Spinal cord (tissue), 10 donors: ENCODE results near the gene NCOR1. TPM values are rescaled to one million over a fixed set of nuclear protein-coding genes. Genes with fewer than 3 reads are reported as not detected.
"Not testable (repeated sequence)": the region's sequence is repeated elsewhere in the genome, so short reads cannot be mapped to it uniquely, and the experiment has no call there.

Experiments
- DNase-seq, 6 donors: peaks; one replicate each; pipeline versions ENCODE4 v3.0.0 to v3.0.0-alpha.2; 2013 to 2015; ENCODE audit warnings: low spot score in 6 of 6, low read depth in 4 of 6
- H3K27ac ChIP-seq: one replicate; pipeline ENCODE4 v1.5.1; 2013; ENCODE audit warnings: low read depth, low read length, control low read depth
- H3K27me3 ChIP-seq: one replicate; pipeline ENCODE4 v1.6.1; 2013; ENCODE audit warnings: low read length; ENCODE audit not compliant: control insufficient read depth, insufficient read depth
- H3K36me3 ChIP-seq: one replicate; pipeline ENCODE4 v1.6.1; 2013; ENCODE audit warnings: low read length; ENCODE audit not compliant: control insufficient read depth, insufficient read depth
- H3K4me1 ChIP-seq: one replicate; pipeline ENCODE4 v1.6.1; 2013; ENCODE audit warnings: low read length; ENCODE audit not compliant: control insufficient read depth, insufficient read depth
- H3K4me3 ChIP-seq: one replicate; pipeline ENCODE4 v1.5.1; 2013; ENCODE audit warnings: low read depth, low read length, control low read depth
- H3K9me3 ChIP-seq: one replicate; pipeline ENCODE4 v1.6.1; 2013; ENCODE audit warnings: low read length; ENCODE audit not compliant: control insufficient read depth, insufficient read depth
- WGBS: methylation state at CpG from one replicate; pipeline ENCODE4 v1.1.5; 2013; ENCODE audit warnings: missing lambda C conversion rate; ENCODE audit not compliant: insufficient coverage; 5-methylcytosine and 5-hydroxymethylcytosine counted together
- polyA plus RNA-seq, 2 donors: library from polyadenylated mRNA; unstranded; fragments of 120-200 nt; gene quantifications; one replicate each; pipeline ENCODE4 v1.2.1, GENCODE V29; 2013; ENCODE audit not compliant: insufficient read length in 2 of 2
- total RNA-seq, 2 donors: library from RNA; depleted of rRNA in 1 of 2; stranded (reverse); fragments of 120-200 nt in 1 of 2; fragments of >200 nt in 1 of 2; gene quantifications; one replicate each; pipeline versions ENCODE4 v1.2.3 to v1.2.4, GENCODE V29; 2013 to 2014
- donor health status: healthy.

Gene NCOR1
- total and polyA plus RNA-seq, 4 donors, result 72.7 to 102 (median 86.2) TPM

GRCh38 chr17:16171613-16172012, 43.7 kb downstream of the NCOR1 start:
- Histone ChIP-seq H3K27me3 (no peaks in the 10 kb centered on the region), H3K36me3 (peaks cover 16% of the 10 kb centered on the region), H3K27ac (no peak overlapping the region), H3K9me3 (no peaks in the 10 kb centered on the region), H3K4me3 (no peak overlapping the region), H3K4me1 (no peaks in the 10 kb centered on the region)
- 96% methylated on average over 5 of the region's 7 CpGs for WGBS
- no peak for DNase-seq

GRCh38 chr17:16166766-16167165, 48.6 kb downstream of the NCOR1 start:
- no CpG with 5 or more reads among the region's 4 CpGs for WGBS
- H3K27me3 ChIP-seq, H3K9me3 ChIP-seq, H3K4me1 ChIP-seq, H3K4me3 ChIP-seq, DNase-seq, H3K27ac ChIP-seq: not testable (repeated sequence)
- peaks cover 12% of the 10 kb centered on the region for H3K36me3 ChIP-seq

GRCh38 chr17:16158714-16159113, 56.6 kb downstream of the NCOR1 start:
- Histone ChIP-seq H3K27me3 (no peaks in the 10 kb centered on the region), H3K4me3 (no peak overlapping the region), H3K9me3 (no peaks in the 10 kb centered on the region), H3K27ac (no peak overlapping the region), H3K36me3 (no peaks in the 10 kb centered on the region), H3K4me1 (no peaks in the 10 kb centered on the region)
- WGBS, result 40% methylated on average over 1 of the region's 3 CpGs
- DNase-seq, result peak in 1 of 6 donors; percentile 9

GRCh38 chr17:16155536-16155935, 59.8 kb downstream of the NCOR1 start:
- no peaks in the 10 kb centered on the region for H3K4me1 ChIP-seq
- no peaks in the 10 kb centered on the region for H3K9me3 ChIP-seq
- no peaks in the 10 kb centered on the region for H3K36me3 ChIP-seq
- WGBS, result no CpG with 5 or more reads among the region's 2 CpGs
- no peak overlapping the region for H3K27ac ChIP-seq
- no peak for DNase-seq
- no peak overlapping the region for H3K4me3 ChIP-seq
- no peaks in the 10 kb centered on the region for H3K27me3 ChIP-seq

GRCh38 chr17:16152326-16152725, 63.0 kb downstream of the NCOR1 start:
- H3K27me3 ChIP-seq, H3K4me1 ChIP-seq, H3K27ac ChIP-seq, H3K9me3 ChIP-seq, H3K36me3 ChIP-seq, H3K4me3 ChIP-seq, DNase-seq: not testable (repeated sequence)
- no CpG with 5 or more reads among the region's 6 CpGs for WGBS

- no peaks in the 10 kb centered on the region for H3K4me1 ChIP-seq
- H3K9me3 ChIP-seq, result no peaks in the 10 kb centered on the region
- H3K27me3 ChIP-seq, result no peaks in the 10 kb centered on the region
- H3K4me3 ChIP-seq, result no peak overlapping the region
- no CpG with 5 or more reads among the region's 4 CpGs for WGBS
- H3K36me3 ChIP-seq, result peaks cover 10% of the 10 kb centered on the region
- H3K27ac ChIP-seq, result no peak overlapping the region
- DNase-seq, result no peak
These were observed 65.0 kb downstream of the NCOR1 start for GRCh38 chr17:16150251-16150856.

GRCh38 chr17:16148596-16148995, 66.7 kb downstream of the NCOR1 start:
- Histone ChIP-seq H3K36me3 (peaks cover 21% of the 10 kb centered on the region), H3K4me1 (no peaks in the 10 kb centered on the region), H3K27ac (no peak overlapping the region), H3K4me3 (no peak overlapping the region), H3K9me3 (no peaks in the 10 kb centered on the region), H3K27me3 (no peaks in the 10 kb centered on the region)
- 100% methylated on average over 1 of the region's 2 CpGs for WGBS
- no peak for DNase-seq

GRCh38 chr17:16145319-16145890, 69.9 kb downstream of the NCOR1 start:
- 96% methylated on average over 27 of the region's 40 CpGs for WGBS
- H3K27me3 ChIP-seq, H3K9me3 ChIP-seq, H3K27ac ChIP-seq, H3K4me3 ChIP-seq, DNase-seq, H3K4me1 ChIP-seq: not testable (repeated sequence)
- peaks cover 31% of the 10 kb centered on the region for H3K36me3 ChIP-seq

GRCh38 chr17:16141685-16142084, 73.6 kb downstream of the NCOR1 start:
- H3K4me1 ChIP-seq, result no peaks in the 10 kb centered on the region
- H3K36me3 ChIP-seq, result peaks cover 27% of the 10 kb centered on the region
- H3K9me3 ChIP-seq, result no peaks in the 10 kb centered on the region
- H3K27ac ChIP-seq, result no peak overlapping the region
- no peak for DNase-seq
- no peak overlapping the region for H3K4me3 ChIP-seq
- no peaks in the 10 kb centered on the region for H3K27me3 ChIP-seq

GRCh38 chr17:16140854-16141253, 74.5 kb downstream of the NCOR1 start:
- WGBS, result no CpG with 5 or more reads among the region's 2 CpGs
- H3K9me3 ChIP-seq, result no peaks in the 10 kb centered on the region
- H3K36me3 ChIP-seq, result peaks cover 34% of the 10 kb centered on the region
- H3K4me1 ChIP-seq, result no peaks in the 10 kb centered on the region
- no peak overlapping the region for H3K27ac ChIP-seq
- no peaks in the 10 kb centered on the region for H3K27me3 ChIP-seq
- no peak overlapping the region for H3K4me3 ChIP-seq
- DNase-seq, result no peak
